ENCODE results near the gene LMF1. TPM values are rescaled to one million over a fixed set of nuclear protein-coding genes. Genes with fewer than 3 reads are reported as not detected.

The LMF1 gene
- total RNA-seq, 1 donor from 2014 or later: 19.6 TPM

- no peak for DNase-seq (ENCODE audit: low spot score)
Observed at GRCh38 chr16:881219-882097, 89.3 kb downstream of the LMF1 start.

GRCh38 chr16:880471-881171 is 90.2 kb downstream of the LMF1 start:
- no peak for DNase-seq (ENCODE audit: low spot score)

DNA sequence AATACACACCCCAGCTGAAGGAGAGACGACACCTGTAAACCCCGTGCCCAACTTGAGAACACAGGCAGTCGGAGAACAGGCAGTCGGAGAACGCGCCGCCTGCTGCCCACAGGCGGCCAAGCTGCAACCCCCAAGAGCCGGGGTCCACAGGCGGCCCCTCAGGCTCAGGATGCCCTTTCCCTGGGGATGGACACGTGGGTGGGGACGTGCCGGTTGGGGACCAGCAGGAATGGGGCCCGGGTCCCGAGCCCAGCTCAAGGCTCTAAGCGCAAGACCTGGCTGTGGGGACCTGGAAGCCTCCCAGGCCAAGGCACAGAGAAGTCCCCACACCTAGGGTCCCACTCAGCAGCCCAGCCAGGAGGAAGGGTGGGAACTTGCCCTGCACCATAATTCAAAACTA is 90.8 kb downstream of the LMF1 start:
- no peak for DNase-seq (ENCODE audit: low spot score)

GRCh38 chr16:879461-879861 is 91.3 kb downstream of the LMF1 start:
- DNase-seq (ENCODE audit: low spot score): no peak

GRCh38 chr16:878886-879285 is 91.9 kb downstream of the LMF1 start:
- DNase-seq (ENCODE audit: low spot score): no peak

DNA sequence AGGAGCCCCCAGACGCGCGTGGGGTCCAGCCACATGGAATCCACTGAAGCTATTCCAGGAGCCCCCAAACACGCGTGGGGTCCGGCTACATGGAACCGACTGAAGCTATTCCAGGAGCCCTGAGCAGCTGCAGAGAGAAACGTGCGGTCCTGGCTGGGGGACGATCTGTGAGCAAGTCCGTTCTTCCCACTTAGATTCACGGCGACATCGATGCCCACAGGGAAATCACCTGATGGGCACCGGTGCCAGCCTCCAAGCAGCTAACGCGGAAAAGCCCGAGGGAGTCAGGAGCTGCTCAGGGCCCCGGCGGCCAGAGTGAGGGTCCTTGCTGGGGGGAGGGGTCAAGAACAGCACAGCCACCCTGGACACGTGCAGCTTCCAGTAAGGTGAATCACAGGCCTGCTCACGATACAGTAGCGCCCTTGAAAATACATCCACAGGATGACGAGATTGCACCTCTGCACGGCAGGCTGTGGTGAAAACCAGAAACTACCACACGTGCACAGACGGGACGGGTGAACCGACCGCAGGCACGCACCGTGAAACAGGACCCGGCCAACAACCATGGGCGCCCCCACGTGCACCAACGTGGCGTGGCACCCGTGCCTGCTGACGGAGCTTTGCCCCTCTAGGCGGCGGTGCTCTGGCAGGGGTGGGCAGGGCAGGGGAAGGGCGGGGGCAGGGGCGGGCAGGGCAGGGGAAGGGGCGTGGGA is 92.6 kb downstream of the LMF1 start:
- DNase-seq (ENCODE audit: low spot score): no peak

DNA sequence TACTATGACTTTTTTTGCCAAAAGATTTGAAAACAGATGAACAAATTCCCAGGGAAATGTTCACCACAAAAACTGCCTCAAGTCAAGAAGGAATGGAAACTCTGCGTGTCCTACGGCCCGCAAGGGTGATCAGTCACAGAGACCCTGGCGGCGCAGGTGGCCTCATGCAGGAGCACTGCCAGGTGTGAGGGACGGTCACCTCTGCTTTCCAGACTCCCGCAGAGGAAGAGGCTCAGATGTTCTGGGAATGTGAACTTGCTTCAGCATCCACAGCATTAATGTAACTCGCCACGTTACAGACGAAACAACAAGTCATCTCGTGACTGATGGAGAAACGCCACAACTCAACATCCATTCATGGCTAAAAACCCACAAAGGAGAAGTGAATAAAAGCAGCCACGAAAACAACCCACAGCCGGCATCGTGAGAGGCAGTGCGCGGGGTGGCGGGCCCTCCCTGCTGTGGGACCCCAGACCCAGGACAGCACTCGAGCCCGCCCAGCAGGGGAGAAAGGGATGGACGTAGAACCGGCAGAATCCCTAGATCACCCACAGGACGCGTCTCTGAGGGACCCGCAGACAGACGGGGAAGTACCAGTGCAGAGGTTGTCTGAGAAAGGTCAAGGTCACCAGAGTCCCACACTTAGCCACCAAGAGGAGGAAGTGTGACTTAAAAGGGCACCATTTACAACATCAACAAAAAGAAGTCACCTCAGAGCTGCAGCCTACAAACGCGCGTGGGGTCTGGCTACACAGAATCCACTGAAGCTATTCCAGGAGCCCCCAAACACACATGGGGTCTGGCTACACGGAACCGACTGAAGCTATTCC is 93.3 kb downstream of the LMF1 start:
- DNase-seq (ENCODE audit: low spot score): no peak

- no peak for DNase-seq (ENCODE audit: low spot score)
Observed at GRCh38 chr16:876523-877241, 94.1 kb downstream of the LMF1 start.

DNA sequence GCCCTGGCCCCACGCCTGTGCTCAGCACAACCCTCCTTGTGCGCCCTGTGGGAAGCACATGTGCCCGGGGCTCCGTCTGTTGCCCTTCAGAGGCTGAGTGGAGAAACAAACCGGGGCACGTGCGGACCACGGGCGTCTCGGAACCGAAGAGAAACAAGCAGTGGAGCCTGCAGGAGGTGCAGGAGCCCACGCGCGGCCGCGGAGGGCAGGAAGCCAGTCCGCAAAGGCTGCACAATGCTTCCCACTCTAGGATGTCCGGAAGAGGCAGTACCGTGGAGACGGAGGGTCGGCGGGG is 94.8 kb downstream of the LMF1 start:
- DNase-seq (ENCODE audit: low spot score): no peak

DNA sequence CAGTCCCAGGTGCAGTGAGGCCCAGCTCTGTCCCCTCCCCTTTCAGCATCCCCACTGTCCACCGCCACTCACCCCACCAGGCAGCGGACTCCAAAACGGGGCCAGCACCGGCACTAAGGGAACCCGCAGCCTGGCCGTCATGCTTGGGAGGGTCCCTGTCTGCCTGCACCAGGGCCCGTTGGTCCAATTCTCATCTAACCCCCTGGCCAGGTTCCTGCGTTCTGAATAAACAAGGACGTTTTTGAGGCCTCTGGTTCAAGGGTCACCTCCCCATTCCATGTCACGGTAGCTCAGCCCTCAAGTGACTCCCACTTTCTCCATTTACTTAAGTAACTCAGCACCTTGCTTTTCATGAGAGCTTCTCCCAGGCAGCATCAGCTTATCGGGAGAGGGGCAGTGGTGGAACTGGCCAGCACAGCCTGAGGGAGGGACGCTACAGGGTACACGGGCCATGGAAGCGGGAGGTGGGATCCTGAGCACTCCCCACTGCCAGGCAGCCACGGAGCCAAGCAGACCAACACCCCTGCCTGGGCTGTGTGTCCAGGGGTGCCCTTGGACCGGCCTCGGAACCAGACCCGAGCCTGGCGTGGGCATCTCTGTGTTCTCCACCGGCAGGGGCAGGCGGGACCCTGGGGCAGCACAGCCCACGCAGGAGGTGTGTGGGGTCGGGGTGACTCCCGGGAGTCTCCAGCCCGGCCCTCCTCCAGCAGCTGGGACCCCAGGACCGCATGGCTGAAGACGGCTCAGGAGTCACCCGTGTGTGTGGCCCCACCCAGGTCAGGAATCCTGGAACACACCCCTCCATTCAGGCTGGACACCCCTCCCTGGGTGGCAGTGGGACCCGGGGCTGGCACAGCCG is 95.4 kb downstream of the LMF1 start:
- DNase-seq (ENCODE audit: low spot score): no peak

DNA sequence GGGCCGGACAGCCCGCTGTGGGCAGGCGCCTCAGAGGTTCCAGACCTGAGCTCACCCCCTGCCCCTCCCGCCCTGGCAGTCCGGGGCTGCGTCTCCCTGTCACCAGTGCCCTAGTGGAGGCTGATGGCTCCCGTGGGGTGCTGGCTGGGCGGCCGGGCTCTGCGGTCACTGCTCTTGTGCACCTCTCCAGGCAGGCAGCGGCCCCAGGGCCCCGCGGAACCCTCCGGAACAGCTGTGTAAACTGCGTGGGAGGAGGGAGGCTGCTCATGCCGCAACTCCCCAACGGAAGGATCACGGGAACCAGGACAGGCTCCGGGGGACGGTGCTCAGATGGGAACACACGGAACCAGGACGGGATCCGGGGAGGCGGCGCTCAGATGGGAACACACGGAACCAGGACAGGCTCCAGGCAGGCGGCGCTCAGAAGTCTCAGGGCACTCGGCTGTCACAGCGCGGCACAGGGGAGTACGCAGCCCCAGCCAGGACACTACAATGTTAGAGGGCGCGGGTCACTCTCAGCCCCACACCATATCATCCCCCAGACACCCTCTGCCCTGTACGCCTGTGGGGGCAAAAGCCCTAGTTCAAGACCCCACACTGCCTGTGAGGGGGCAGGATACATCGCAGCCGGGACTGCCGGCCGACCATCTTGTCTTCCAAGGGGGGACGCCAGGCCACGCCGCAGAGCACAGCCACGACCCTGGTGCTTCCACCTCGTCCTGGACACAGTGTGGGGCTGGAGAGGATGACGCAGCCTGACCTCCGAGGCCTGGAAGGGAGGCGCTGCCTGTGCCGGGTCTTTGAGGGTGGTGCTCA is 96.2 kb downstream of the LMF1 start:
- DNase-seq (ENCODE audit: low spot score): no peak

DNA sequence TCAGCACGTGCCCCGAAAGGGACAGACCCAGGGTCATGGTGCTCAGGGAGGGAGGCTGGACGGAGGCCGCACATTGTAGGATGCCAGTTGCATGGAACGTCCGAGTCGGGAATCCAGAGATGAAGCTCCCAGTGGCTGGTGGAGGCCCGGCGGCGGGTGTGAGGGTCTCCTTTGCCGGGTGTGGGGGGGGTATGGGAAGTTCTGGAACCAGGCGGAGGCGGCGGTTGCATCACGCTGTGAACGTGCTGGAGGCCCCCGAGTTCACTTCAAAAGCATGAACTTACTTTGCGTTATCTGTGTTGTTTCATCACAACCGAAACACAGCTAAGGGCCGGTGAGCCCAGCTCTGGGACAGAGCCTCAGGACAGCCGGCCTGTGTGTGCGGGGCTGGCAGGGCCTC is 96.9 kb downstream of the LMF1 start:
- DNase-seq (ENCODE audit: low spot score): no peak

DNA sequence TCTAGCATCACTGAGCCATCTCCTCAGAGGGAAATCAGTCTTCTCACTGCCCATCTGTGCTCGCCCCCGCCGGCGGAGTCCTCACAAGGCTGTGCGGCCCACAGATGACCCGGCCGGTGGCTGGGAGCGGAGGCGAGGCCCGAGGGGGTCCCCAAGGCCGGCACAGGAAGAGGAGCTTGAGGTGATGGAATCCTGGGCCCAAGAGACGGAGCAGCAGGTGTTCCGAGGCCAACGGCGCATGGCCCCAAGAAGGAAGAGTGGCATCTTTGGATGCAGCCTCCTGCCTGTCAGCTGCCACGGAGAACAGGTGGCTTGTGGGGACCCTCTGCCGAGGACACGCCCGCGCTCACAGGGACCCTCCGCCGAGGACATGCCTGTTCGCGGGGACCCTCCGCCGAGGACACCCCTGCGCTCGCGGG is 97.5 kb downstream of the LMF1 start:
- DNase-seq (ENCODE audit: low spot score): no peak

DNA sequence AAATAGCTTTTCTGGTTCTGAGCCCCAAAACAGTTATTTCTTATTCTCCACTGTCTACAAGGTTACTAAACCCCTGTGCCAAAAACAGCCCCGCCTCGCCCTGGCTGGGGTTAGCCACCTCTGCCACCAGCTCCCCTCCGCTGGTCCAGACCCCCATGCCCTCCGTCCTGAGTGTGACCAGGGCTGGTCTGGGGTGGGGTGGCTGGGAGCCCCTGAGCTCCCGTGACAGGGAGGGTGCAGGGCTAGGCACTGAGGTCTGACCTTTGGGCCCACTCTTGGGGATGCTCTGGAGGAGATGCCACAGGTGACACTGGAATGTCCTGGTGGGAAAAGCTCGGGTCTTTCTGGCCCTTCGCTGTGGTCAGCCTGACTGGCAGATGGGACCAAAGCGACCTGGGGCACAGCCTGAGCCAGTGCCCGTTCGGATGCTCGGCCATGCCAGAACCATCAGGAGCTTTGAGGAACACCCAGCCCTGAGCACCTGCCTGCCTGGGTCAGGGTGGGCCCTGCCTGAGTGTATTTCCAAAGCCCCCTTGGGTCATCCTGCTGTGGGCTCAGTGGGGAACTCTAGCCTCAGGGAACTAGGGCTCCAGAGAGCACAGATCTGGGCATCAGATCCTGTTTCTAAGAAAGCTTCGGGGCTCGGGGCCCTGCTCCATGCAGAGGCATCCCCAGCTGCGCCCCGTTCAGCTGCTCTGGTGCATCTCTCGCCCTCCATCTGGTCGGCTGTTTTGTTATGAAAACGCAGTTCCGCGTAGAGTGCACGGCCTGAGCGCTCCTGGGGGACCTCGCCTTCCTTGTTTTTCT is 98.1 kb downstream of the LMF1 start:
- no peak for DNase-seq (ENCODE audit: low spot score)

GRCh38 chr16:871562-872345 is 99.0 kb downstream of the LMF1 start:
- DNase-seq (ENCODE audit: low spot score): no peak

DNA sequence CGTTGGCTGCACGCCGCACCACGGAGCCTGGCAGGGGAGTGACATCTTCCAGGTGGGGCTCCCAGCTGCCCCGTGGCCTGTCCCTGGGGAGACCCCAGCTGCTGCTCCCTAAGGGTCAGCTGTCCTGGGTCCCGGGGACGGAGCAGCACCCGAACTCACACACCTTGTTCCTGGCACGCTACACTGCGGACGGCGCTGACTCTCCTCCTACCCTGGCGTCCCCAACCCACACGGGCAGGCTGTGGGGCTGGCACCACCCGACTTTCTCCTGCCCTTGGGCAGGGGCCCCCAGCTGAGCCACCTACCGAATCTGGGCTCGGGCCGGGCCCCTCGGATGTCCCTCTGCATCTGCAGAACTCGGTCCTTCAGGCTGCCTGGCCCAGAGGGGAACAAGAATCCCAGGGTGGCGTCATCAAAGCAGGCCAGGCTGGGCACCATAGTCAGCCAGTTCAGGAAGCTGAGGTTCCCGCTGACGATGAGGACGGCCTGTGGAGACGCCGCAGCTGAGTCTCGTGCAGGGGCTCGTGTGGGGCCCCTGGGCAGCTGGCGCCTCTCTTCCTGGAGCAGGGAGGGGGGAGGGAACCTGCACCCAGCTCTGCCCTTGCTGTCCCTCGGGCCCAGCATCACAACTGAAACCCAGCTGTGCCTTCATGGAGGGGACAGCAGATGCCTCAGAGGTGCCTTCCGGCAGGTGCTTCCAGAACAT is 99.8 kb downstream of the LMF1 start:
- DNase-seq (ENCODE audit: low spot score): no peak
